ENCODE measurements around the gene MYO5B.
"Not testable (repeated sequence)": the region's sequence is repeated elsewhere in the genome, so short reads cannot be mapped to it uniquely, and the experiment has no call there.

The MYO5B gene

DNA sequence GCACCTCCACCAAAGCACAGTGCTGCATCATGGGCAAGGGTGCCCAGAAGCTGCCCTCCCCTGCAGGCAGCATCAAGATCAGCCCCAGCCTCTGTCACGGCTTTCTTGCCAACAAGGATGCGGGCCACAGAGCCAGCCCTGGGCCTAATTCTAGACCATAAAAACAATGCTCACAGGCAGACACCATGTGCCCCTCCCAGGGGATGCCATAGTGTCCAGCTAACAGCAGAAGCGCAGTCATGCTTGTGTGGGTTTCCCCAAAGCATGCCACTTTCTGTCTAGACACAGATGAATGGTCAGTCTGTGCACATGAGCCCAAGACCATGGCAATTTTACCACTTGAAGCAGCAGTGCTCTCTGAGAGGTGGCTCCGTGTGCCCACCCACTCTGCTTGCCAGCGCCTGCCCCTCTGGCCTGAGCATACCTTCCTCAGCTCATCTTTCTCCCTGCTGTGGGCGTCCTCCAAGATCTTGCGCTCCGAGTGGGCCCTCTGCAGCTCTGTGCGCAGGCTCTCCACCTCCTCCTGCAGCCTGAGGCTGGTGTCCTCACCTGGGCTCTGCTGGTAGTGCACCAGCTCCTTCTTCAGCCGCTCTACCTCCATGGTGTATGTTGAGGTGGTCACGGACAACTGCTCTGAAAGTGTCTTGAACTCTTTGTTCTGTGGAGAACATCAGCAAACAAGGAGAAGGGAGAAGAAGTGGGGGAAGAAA is 300.3 kb downstream of the MYO5B start:
- Histone ChIP-seq H3K27me3 (ENCODE audit: control insufficient read depth in 5 of 5, insufficient read depth in 4 of 5, low read length in 5 of 5) (peaks cover 0 to 3% (median 0%) of the 10 kb centered on the region in 5 donors), H3K36me3 (ENCODE audit: control insufficient read depth in 5 of 5, insufficient read depth in 5 of 5, low read length in 5 of 5) (no peaks in the 10 kb centered on the region), H3K9ac (ENCODE audit: low read length in 5 of 5) (no peak overlapping the region), H3K9me3 (ENCODE audit: control insufficient read depth in 5 of 5, low read length in 5 of 5) (no peaks in the 10 kb centered on the region), H3K4me1 (ENCODE audit: control insufficient read depth in 5 of 5, insufficient read depth in 5 of 5, low read length in 5 of 5) (no peaks in the 10 kb centered on the region), H3K27ac (ENCODE audit: low read depth, low read length) (no peak overlapping the region), H3K4me3 (ENCODE audit: low read depth in 1 of 5, low read length in 5 of 5) (no peak overlapping the region)

DNA sequence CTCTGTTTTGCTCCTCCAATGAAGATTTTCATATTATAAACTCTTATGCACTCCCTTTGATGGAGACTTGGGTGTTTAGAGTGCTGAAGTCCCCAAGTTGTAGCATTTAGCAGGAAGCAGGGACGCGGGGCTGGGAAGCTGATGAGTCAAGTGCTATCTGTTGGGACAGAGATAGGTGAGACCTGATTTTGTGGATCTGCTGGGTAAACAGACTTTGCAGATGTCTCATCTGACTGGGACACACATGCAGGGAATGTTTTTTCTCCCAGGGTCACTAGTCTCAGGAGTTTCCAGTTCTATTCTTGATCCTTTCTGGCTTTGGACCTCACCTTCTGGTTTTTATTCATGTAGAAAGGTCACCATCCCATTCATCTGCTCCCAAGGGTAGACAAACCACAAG is 301.9 kb downstream of the MYO5B start:
- no peaks in the 10 kb centered on the region for H3K9me3 ChIP-seq (ENCODE audit: control insufficient read depth in 5 of 5, low read length in 5 of 5)

DNA sequence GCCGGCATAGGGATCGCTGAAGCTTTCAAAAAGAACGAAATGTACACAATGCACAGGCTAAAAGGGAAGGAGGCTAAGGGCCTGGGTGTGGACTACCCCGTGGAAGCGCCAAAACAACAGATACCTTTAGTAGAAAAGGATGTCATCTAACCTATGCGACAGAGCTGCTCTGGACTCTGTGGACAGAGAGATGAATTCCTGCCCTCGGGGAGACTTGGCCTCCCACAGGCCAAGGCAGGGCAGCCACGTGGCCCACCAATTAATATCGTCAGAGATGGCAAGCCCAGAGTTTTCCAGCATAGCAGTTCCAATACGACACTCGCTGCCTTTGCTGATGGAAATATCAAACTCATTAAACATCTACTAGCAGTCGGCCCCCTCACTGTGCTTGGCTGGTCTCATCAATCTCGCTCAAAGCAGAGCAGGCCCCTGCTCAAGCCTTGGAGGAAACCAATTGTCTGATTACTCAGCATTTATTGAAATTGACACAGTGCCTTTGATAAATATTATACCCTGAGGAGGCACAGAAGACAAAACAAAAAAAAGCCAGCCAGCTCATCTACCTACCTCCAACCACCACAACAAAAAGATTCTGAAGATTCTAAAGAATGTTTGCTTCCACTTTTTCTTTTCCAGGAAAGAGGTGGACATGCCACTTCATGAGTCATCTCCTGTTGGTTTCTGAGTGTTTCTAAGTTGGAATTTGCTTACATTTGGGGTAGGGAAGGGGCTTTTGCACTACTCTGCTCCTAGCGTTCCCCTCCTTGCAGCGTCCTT is 302.6 kb downstream of the MYO5B start:
- Histone ChIP-seq H3K4me1 (ENCODE audit: control insufficient read depth in 5 of 5, insufficient read depth in 5 of 5, low read length in 5 of 5) (no peaks in the 10 kb centered on the region), H3K9me3 (ENCODE audit: control insufficient read depth in 5 of 5, low read length in 5 of 5) (no peaks in the 10 kb centered on the region), H3K27ac (ENCODE audit: low read depth, low read length) (no peak overlapping the region), H3K27me3 (ENCODE audit: control insufficient read depth in 5 of 5, insufficient read depth in 4 of 5, low read length in 5 of 5) (peaks cover 0 to 3% (median 0%) of the 10 kb centered on the region in 5 donors), H3K36me3 (ENCODE audit: control insufficient read depth in 5 of 5, insufficient read depth in 5 of 5, low read length in 5 of 5) (no peaks in the 10 kb centered on the region), H3K4me3 (ENCODE audit: low read depth in 1 of 5, low read length in 5 of 5) (no peak overlapping the region), H3K9ac (ENCODE audit: low read length in 5 of 5) (no peak overlapping the region)

More for the DNA sequence above, 301.9 kb downstream of the MYO5B start:
- peaks cover 0 to 3% (median 0%) of the 10 kb centered on the region in 5 donors for H3K27me3 ChIP-seq (ENCODE audit: control insufficient read depth in 5 of 5, insufficient read depth in 4 of 5, low read length in 5 of 5)
- H3K27ac ChIP-seq (ENCODE audit: low read depth, low read length) = no peak overlapping the region
- H3K36me3 ChIP-seq (ENCODE audit: control insufficient read depth in 5 of 5, insufficient read depth in 5 of 5, low read length in 5 of 5) = no peaks in the 10 kb centered on the region
- H3K4me1 ChIP-seq (ENCODE audit: control insufficient read depth in 5 of 5, insufficient read depth in 5 of 5, low read length in 5 of 5) = no peaks in the 10 kb centered on the region
- H3K9ac ChIP-seq (ENCODE audit: low read length in 5 of 5) = no peak overlapping the region
- H3K4me3 ChIP-seq (ENCODE audit: low read depth in 1 of 5, low read length in 5 of 5) = no peak overlapping the region

DNA sequence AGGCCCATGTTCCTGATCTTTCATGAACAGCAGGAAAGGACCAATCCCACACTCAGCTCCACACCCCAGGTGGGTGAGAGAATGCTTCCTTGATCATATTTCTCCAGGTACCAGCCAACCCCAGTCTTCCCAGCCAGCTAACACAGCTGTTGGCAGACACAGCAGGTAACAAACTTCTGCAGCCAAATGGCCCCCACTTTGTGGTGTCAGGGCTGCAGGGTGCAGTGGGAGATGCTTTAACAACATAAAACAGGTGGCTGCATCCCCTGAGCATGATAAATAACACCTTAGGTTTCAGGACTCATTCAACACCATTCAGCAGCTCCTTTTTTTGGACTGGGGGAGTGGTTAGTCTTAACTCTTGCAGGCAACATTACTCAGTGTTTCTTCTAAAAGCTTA is 304.9 kb downstream of the MYO5B start:
- H3K4me1 ChIP-seq (ENCODE audit: control insufficient read depth in 5 of 5, insufficient read depth in 5 of 5, low read length in 5 of 5) = no peaks in the 10 kb centered on the region
- H3K36me3 ChIP-seq (ENCODE audit: control insufficient read depth in 5 of 5, insufficient read depth in 5 of 5, low read length in 5 of 5) = no peaks in the 10 kb centered on the region
- H3K9ac ChIP-seq (ENCODE audit: low read length in 5 of 5) = no peak overlapping the region
- H3K9me3 ChIP-seq (ENCODE audit: control insufficient read depth in 5 of 5, low read length in 5 of 5) = no peaks in the 10 kb centered on the region
- no peak overlapping the region for H3K27ac ChIP-seq (ENCODE audit: low read depth, low read length)
- H3K4me3 ChIP-seq (ENCODE audit: low read depth in 1 of 5, low read length in 5 of 5) = no peak overlapping the region
- H3K27me3 ChIP-seq (ENCODE audit: control insufficient read depth in 5 of 5, insufficient read depth in 4 of 5, low read length in 5 of 5) = peaks cover 0 to 3% (median 0%) of the 10 kb centered on the region in 5 donors

DNA sequence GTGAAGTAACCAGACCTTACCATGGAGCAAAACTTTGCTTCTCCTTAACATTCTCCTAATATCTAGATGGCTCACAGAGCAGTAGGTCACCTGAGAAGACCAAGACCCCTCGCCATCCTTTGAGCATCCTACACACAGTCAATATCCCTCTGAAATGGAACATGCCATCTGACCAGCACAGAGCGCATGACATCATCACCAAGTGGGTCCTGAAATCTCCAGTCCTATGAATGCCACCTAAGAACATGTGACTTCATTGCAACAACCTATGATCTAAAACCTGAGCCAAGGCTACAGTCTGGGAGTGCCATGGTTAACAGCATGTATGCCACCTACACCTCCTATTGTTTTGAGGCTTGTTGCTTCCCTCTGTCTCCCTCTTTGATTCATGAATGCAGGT is 305.4 kb downstream of the MYO5B start:
- H3K36me3 ChIP-seq (ENCODE audit: control insufficient read depth in 5 of 5, insufficient read depth in 5 of 5, low read length in 5 of 5); H3K4me1 ChIP-seq (ENCODE audit: control insufficient read depth in 5 of 5, insufficient read depth in 5 of 5, low read length in 5 of 5): not testable (repeated sequence)

DNA sequence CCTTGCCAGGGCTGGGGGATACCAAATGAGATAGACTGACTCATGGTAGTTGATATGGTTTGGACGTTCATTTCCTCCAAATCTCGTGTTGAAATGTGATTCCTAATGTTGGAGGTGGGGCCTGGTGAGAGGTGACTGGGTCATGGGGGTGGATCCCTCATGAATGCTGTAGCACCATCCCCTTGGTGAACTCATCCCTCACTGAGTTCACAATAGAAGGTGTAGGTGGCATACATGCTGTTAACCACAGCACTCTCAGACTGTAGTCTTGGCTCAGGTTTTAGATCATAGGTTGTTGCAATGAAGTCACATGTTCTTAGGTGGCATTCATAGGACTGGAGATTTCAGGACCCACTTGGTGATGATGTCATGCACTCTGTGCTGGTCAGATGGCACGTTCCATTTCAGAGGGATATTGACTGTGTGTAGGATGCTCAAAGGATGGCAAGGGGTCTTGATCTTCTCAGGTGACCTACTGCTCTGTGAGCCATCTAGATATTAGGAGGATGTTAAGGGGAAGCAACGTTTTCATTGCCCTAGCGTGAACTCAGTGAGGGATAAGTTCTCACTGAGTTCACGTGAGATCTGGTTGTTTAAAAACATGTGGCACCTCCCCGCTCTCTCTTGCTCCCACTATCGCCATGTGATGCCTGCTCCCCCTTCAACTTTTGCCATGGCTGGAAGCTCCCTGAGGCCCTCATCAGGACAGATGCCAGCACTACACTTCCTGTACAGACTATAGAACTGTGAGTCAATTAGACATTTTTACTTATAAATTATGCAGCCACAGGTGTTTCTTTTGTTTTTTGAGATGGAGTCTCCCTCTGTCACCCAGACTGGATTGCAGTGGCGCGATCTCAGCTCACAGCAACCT is 307.8 kb downstream of the MYO5B start:
- Histone ChIP-seq H3K27ac (ENCODE audit: low read depth, low read length) (no peak overlapping the region), H3K9me3 (ENCODE audit: control insufficient read depth in 5 of 5, low read length in 5 of 5) (no peaks in the 10 kb centered on the region), H3K27me3 (ENCODE audit: control insufficient read depth in 5 of 5, insufficient read depth in 4 of 5, low read length in 5 of 5) (peaks cover 0 to 3% (median 0%) of the 10 kb centered on the region in 5 donors), H3K4me3 (ENCODE audit: low read depth in 1 of 5, low read length in 5 of 5) (no peak overlapping the region), H3K36me3 (ENCODE audit: control insufficient read depth in 5 of 5, insufficient read depth in 5 of 5, low read length in 5 of 5) (no peaks in the 10 kb centered on the region), H3K9ac (ENCODE audit: low read length in 5 of 5) (no peak overlapping the region), H3K4me1 (ENCODE audit: control insufficient read depth in 5 of 5, insufficient read depth in 5 of 5, low read length in 5 of 5) (no peaks in the 10 kb centered on the region)

More for the DNA sequence above, 305.4 kb downstream of the MYO5B start:
- H3K27ac ChIP-seq (ENCODE audit: low read depth, low read length); H3K9me3 ChIP-seq (ENCODE audit: control insufficient read depth in 5 of 5, low read length in 5 of 5); H3K4me3 ChIP-seq (ENCODE audit: low read depth in 1 of 5, low read length in 5 of 5); H3K9ac ChIP-seq (ENCODE audit: low read length in 5 of 5); H3K27me3 ChIP-seq (ENCODE audit: control insufficient read depth in 5 of 5, insufficient read depth in 4 of 5, low read length in 5 of 5): not testable (repeated sequence)

DNA sequence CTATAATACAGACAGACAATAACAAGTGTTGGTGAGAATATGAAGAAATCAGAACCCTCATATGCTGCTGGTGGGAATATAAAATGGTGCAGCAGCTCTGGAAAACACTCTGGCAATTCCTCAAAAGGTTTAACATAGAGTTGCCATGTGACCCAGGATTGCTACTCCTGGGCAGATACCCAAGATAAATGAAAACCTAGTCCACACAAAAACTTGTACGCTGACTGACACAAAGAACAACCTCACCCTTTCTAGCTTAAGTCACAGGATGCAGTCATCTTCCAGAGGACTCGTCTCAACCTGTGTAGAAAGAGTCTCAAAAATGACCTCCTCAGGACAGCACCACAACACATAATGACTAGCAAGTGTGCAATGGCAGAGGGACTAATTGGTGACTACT is 310.0 kb downstream of the MYO5B start:
- no peak overlapping the region for H3K27ac ChIP-seq (ENCODE audit: low read depth, low read length)
- no peak overlapping the region for H3K9ac ChIP-seq (ENCODE audit: low read length in 5 of 5)
- H3K4me3 ChIP-seq (ENCODE audit: low read depth in 1 of 5, low read length in 5 of 5) = no peak overlapping the region
- H3K4me1 ChIP-seq (ENCODE audit: control insufficient read depth in 5 of 5, insufficient read depth in 5 of 5, low read length in 5 of 5) = no peaks in the 10 kb centered on the region
- no peaks in the 10 kb centered on the region for H3K36me3 ChIP-seq (ENCODE audit: control insufficient read depth in 5 of 5, insufficient read depth in 5 of 5, low read length in 5 of 5)
- H3K27me3 ChIP-seq (ENCODE audit: control insufficient read depth in 5 of 5, insufficient read depth in 4 of 5, low read length in 5 of 5) = peaks cover 0 to 3% (median 0%) of the 10 kb centered on the region in 5 donors
- H3K9me3 ChIP-seq (ENCODE audit: control insufficient read depth in 5 of 5, low read length in 5 of 5) = no peaks in the 10 kb centered on the region

DNA sequence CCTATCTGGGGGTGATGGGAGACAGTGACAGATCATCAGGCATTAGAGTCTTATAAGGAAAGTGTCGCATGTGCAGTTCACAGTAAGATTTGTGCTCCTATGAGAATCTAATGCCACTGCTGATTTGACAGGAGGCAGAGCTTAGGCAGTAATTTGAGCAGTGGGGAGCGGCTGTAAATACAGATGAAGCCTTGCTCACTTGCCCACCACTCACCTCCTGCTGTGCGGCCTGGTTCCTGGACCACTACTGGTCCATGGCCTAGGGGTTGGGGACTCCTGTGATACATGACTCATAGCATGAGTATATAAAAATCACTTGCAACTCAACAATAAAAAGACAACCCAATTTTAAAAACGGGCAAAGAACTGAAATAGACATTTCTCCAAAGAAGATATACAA is 310.5 kb downstream of the MYO5B start:
- Histone ChIP-seq H3K9ac (ENCODE audit: low read length in 5 of 5) (no peak overlapping the region), H3K4me1 (ENCODE audit: control insufficient read depth in 5 of 5, insufficient read depth in 5 of 5, low read length in 5 of 5) (no peaks in the 10 kb centered on the region), H3K4me3 (ENCODE audit: low read depth in 1 of 5, low read length in 5 of 5) (no peak overlapping the region), H3K27me3 (ENCODE audit: control insufficient read depth in 5 of 5, insufficient read depth in 4 of 5, low read length in 5 of 5) (peaks cover 0 to 3% (median 0%) of the 10 kb centered on the region in 5 donors), H3K9me3 (ENCODE audit: control insufficient read depth in 5 of 5, low read length in 5 of 5) (no peaks in the 10 kb centered on the region), H3K27ac (ENCODE audit: low read depth, low read length) (no peak overlapping the region), H3K36me3 (ENCODE audit: control insufficient read depth in 5 of 5, insufficient read depth in 5 of 5, low read length in 5 of 5) (no peaks in the 10 kb centered on the region)

DNA sequence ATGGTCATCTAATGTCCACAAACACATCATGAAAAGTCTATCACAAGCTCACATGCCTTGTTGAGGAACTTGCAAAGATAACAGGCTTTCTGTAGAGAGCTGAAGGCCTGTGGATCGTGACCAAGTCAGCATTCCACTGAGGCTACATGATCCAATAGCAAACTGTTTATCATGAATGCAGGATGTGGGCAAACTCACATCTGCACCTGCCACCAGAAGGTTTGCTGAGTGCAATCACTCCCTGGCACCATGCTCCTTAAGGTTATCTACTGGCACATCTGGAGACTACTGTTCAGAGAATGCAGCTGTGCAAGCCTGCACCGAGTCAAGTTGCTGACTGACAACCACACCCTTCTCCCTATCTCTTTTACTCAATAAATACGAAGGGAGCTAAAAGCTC is 314.3 kb downstream of the MYO5B start:
- Histone ChIP-seq H3K27me3 (ENCODE audit: control insufficient read depth in 5 of 5, insufficient read depth in 4 of 5, low read length in 5 of 5) (no peaks in the 10 kb centered on the region), H3K27ac (ENCODE audit: low read depth, low read length) (no peak overlapping the region), H3K9me3 (ENCODE audit: control insufficient read depth in 5 of 5, low read length in 5 of 5) (no peaks in the 10 kb centered on the region), H3K4me3 (ENCODE audit: low read depth in 1 of 5, low read length in 5 of 5) (no peak overlapping the region), H3K9ac (ENCODE audit: low read length in 5 of 5) (no peak overlapping the region), H3K36me3 (ENCODE audit: control insufficient read depth in 5 of 5, insufficient read depth in 5 of 5, low read length in 5 of 5) (no peaks in the 10 kb centered on the region), H3K4me1 (ENCODE audit: control insufficient read depth in 5 of 5, insufficient read depth in 5 of 5, low read length in 5 of 5) (no peaks in the 10 kb centered on the region)

DNA sequence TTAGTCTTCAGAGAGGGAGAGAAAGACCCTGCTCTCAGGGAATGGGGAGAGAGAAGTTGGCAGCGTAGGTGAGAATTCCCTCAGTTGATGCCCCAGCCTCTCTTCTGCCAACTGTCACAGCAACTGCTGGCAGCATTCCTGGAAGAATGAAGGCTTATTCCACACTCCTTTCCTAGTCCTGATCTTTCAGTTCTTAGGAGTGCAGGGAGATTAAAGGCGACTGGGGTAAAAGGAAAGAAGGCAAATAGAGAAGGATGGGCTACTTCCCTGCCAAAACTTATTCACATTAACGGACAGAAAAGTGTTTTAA is 315.7 kb downstream of the MYO5B start:
- Histone ChIP-seq H3K4me3 (ENCODE audit: low read depth in 1 of 5, low read length in 5 of 5) (no peak overlapping the region), H3K27me3 (ENCODE audit: control insufficient read depth in 5 of 5, insufficient read depth in 4 of 5, low read length in 5 of 5) (no peaks in the 10 kb centered on the region), H3K27ac (ENCODE audit: low read depth, low read length) (no peak overlapping the region), H3K4me1 (ENCODE audit: control insufficient read depth in 5 of 5, insufficient read depth in 5 of 5, low read length in 5 of 5) (no peaks in the 10 kb centered on the region), H3K9ac (ENCODE audit: low read length in 5 of 5) (no peak overlapping the region), H3K9me3 (ENCODE audit: control insufficient read depth in 5 of 5, low read length in 5 of 5) (no peaks in the 10 kb centered on the region), H3K36me3 (ENCODE audit: control insufficient read depth in 5 of 5, insufficient read depth in 5 of 5, low read length in 5 of 5) (no peaks in the 10 kb centered on the region)
